HepG2 (cell line): ENCODE measurements around the gene CPVL. TPM values are rescaled to one million over a fixed set of nuclear protein-coding genes. Genes with fewer than 3 reads are reported as not detected.

Source experiments
- ATAC-seq: fragments of 200-7000 bp; cut with Tn5 transposase; 3 replicates; pipeline ENCODE4 v1.9.1; 2020; ENCODE audit warnings: mild to moderate bottlenecking, moderate library complexity
- BruUV-seq: library from RNA; stranded (reverse); fragments of 400-500 nt; replicated peaks from 2 replicates; lab custom pipeline; 2021; lab: Mats Ljungman, UMichigan
- CTCF ChIA-PET: fragments of 300-600 bp; formaldehyde crosslinking; extraction: SDS; loops from one replicate; lab custom pipeline; 2021; ENCODE audit warnings: low total read pairs, inconsistent platforms, low intra/inter-chr PET ratio; lab: Yijun Ruan, JAX
- POLR2A ChIA-PET: fragments of 350-600 bp; sonication (Branson Sonifier 250); formaldehyde crosslinking; loops from one replicate; lab custom pipeline; 2020; ENCODE audit warnings: antibody characterized with exemption, inconsistent platforms; lab: Yijun Ruan, JAX
- DNase-seq: peaks from one replicate; pipeline ENCODE4 v3.0.0-alpha.2; 2015; ENCODE audit warnings: low spot score
- FAIRE-seq: peaks from 3 replicates; lab custom pipeline; 2011; peaks lifted over from hg19 to GRCh38; lab: Jason Lieb, UNC
- H2AFZ ChIP-seq: one replicate; pipeline ENCODE4 v1.6.1; 2011; ENCODE audit warnings: low read length, inconsistent platforms
- H3K27ac ChIP-seq: fragments of 300-600 bp; 3 replicates; pipeline ENCODE4 v1.8.0; 2011; ENCODE audit warnings: mixed run types, mild to moderate bottlenecking, mixed read lengths, low read length, inconsistent platforms; ENCODE audit not compliant: insufficient read depth; ENCODE audit errors: extremely low read length
- H3K27me3 ChIP-seq, 2 experiments: fragments of 200-600 bp in 1 of 2; 2 replicates in 1 of 2; 3 replicates in 1 of 2; pipeline versions ENCODE4 v1.6.0 to v1.8.0; 2011; ENCODE audit warnings: low read length in 2 of 2, mild to moderate bottlenecking in 2 of 2, moderate library complexity in 2 of 2, inconsistent platforms in 1 of 2; ENCODE audit not compliant: insufficient read depth in 2 of 2, control insufficient read depth in 1 of 2
- H3K36me3 ChIP-seq, 2 experiments: fragments of 200-600 bp in 1 of 2; replicated peaks in 1 of 2; 2 replicates in 1 of 2; 3 replicates in 1 of 2; pipeline versions ENCODE4 v1.5.1 to v1.8.0; 2011; ENCODE audit warnings: low read length in 2 of 2, inconsistent platforms in 1 of 2; ENCODE audit not compliant: insufficient read depth in 2 of 2, control insufficient read depth in 1 of 2
- H3K4me1 ChIP-seq: 2 replicates; pipeline ENCODE4 v1.5.1; 2012; ENCODE audit warnings: low read length, inconsistent platforms; ENCODE audit not compliant: insufficient read depth
- H3K4me2 ChIP-seq: 2 replicates; pipeline ENCODE4 v1.6.0; 2011; ENCODE audit warnings: low read depth, low read length, inconsistent platforms
- H3K4me3 ChIP-seq, 3 experiments: fragments of 200-600 bp in 1 of 3; sonication (generic), shearing (Covaris generic) in 1 of 3; replicated peaks in 1 of 3; 2 replicates each; pipeline ENCODE4 v1.5.1; 2011 to 2016; ENCODE audit warnings: low read length in 3 of 3, inconsistent platforms in 2 of 3, low read depth in 2 of 3, mild to moderate bottlenecking in 2 of 3, control low read depth in 1 of 3, mixed read lengths in 1 of 3; ENCODE audit not compliant: insufficient read depth in 1 of 3
- H3K79me2 ChIP-seq: one replicate; pipeline ENCODE4 v1.6.1; 2011; ENCODE audit warnings: low read length, inconsistent platforms; ENCODE audit not compliant: insufficient read depth
- H3K9ac ChIP-seq: 2 replicates; pipeline ENCODE4 v1.6.0; 2011; ENCODE audit warnings: mild to moderate bottlenecking, low read depth, low read length, inconsistent platforms; ENCODE audit not compliant: insufficient read depth
- H3K9me3 ChIP-seq: 2 replicates; pipeline ENCODE4 v1.5.1; 2012; ENCODE audit warnings: mild to moderate bottlenecking, low read length
- H4K20me1 ChIP-seq: 2 replicates; pipeline ENCODE4 v1.6.0; 2011; ENCODE audit warnings: inconsistent platforms, mild to moderate bottlenecking, low read length, moderate library complexity; ENCODE audit not compliant: insufficient read depth
- FOXO4 ChIP-seq: sonication (generic); formaldehyde crosslinking; conservative IDR thresholded peaks from 2 replicates; pipeline ENCODE4 v1.8.1; 2023; ENCODE audit warnings: missing genetic modification reagents
- MAF1 ChIP-seq: sonication (generic); formaldehyde crosslinking; IDR thresholded peaks from 2 replicates; pipeline ENCODE4 v1.5.0; 2020; ENCODE audit warnings: missing genetic modification reagents, borderline replicate concordance
- MYC ChIP-seq: sonication (generic); formaldehyde crosslinking; IDR thresholded peaks from 2 replicates; pipeline ENCODE4 v1.9.0; 2021; ENCODE audit warnings: missing genetic modification reagents, borderline replicate concordance
- RBM39 ChIP-seq: fragments of 200-400 bp; formaldehyde crosslinking; IDR thresholded peaks from one replicate; pipeline ENCODE4 v1.6.1; 2018; ENCODE audit warnings: antibody characterized with exemption, mild to moderate bottlenecking, low read depth, low read length; ENCODE audit not compliant: poor library complexity, severe bottlenecking
- SMYD3 ChIP-seq: sonication (generic); formaldehyde crosslinking; IDR thresholded peaks from 2 replicates; pipeline ENCODE4 v1.8.1; 2023; ENCODE audit warnings: mild to moderate bottlenecking, missing genetic modification reagents
- SSRP1 ChIP-seq: IDR thresholded peaks from 2 replicates; pipeline ENCODE4 v1.6.1; 2016; ENCODE audit warnings: control low read depth
- TRIM22 ChIP-seq: fragments of 450-650 bp; IDR thresholded peaks from 2 replicates; pipeline ENCODE4 v1.6.1; 2017
- ZNF367 ChIP-seq: sonication (generic); formaldehyde crosslinking; IDR thresholded peaks from 2 replicates; pipeline ENCODE4 v1.4.0; 2020; ENCODE audit warnings: missing genetic modification reagents, borderline replicate concordance
- ZNF841 ChIP-seq: sonication (generic); formaldehyde crosslinking; IDR thresholded peaks from 2 replicates; pipeline ENCODE4 v1.8.1; 2023; ENCODE audit warnings: missing genetic modification reagents, borderline replicate concordance
- WGBS: methylation state at CpG from one replicate; pipeline ENCODE4 v1.1.6; 2017; ENCODE audit warnings: low lambda C conversion rate; 5-methylcytosine and 5-hydroxymethylcytosine counted together
- in situ Hi-C: cut with HindIII; loops from 2 replicates; pipeline ENCODE4 v1.10.0; 2017; ENCODE audit warnings: low pct_unique_long_range_greater_than_20kb; ENCODE audit not compliant: extremely low pct_ligation_motif_present
- intact Hi-C: fragments of 100-400 bp; cut with micrococcal nuclease; formaldehyde crosslinking; loops from one replicate; pipeline ENCODE4 v1.10.0; 2022; ENCODE audit not compliant: unreplicated experiment
- polyA plus RNA-seq, 8 experiments: library from polyadenylated mRNA; depleted of rRNA in 3 of 8; stranded (reverse) in 7 of 8; unstranded in 1 of 8; fragments of >200 nt; fragmentation: Illumina TruSeq in 4 of 8; extraction: Trizol in 4 of 8; gene quantifications; 2 replicates each; pipeline versions ENCODE4 v1.2.1 to v1.2.3, GENCODE V29; 2011 to 2016; ENCODE audit warnings: low read depth in 4 of 8, missing spikeins in 1 of 8, mixed read lengths in 1 of 8; ENCODE audit not compliant: insufficient read depth in 1 of 8
- total RNA-seq, 5 experiments: library from RNA; depleted of rRNA; stranded (reverse); fragments of >200 nt; fragmentation: Illumina TruSeq; extraction: Trizol; gene quantifications; 2 replicates each; pipeline ENCODE4 v1.2.3, GENCODE V29; 2016; ENCODE audit warnings: low read depth in 1 of 5

Gene CPVL
- total and polyA plus RNA-seq, 2 of the 13 experiments (the other 11 are each of a cell fraction or from before 2014, with no cell fraction given), result 59.2 to 294 TPM

DNA sequence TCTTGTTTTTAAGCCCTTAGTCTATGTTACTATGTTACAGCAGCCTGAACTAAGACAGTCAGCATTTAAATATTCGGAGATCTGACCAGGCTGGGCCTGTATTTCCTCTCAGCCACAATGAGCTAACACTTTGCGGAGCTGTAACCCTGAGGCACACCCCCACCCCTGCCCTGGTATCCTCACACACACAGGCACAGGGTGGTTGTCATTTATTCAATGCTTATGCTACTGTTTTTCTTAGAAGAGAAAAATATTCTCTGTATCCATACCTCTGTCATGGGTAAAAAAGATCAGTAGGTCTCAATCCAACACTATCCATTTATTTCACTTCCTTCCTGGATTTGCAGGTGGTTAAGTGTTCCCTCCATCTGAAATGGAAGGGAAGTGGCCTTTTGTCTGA is 107.9 kb downstream of the CPVL start:
- no peaks in the 10 kb centered on the region for H3K9me3 ChIP-seq
- H3K27me3 ChIP-seq, result no peaks in the 10 kb centered on the region
- POLR2A ChIA-PET, result no interaction called here
- no peaks in the 10 kb centered on the region for H4K20me1 ChIP-seq
- peaks cover 12% of the 10 kb centered on the region for H3K4me1 ChIP-seq
- no peak overlapping the region for H3K9ac ChIP-seq
- DNase-seq, result no peak
- no peak overlapping the region for H2AFZ ChIP-seq
- H3K4me2 ChIP-seq, result no peak overlapping the region
- BruUV-seq, result no TSS peak
- intact Hi-C loops (no loop called here), in situ Hi-C loops (no loop called here)
- 92% methylated on average over 2 of the region's 2 CpGs for WGBS
- FAIRE-seq, result no peak
- no peaks in the 10 kb centered on the region for H3K36me3 ChIP-seq
- TF ChIP-seq MAF1 (CRISPR knock-in tag), result no peak
- TF ChIP-seq ZNF841 (CRISPR knock-in tag), result no peak
- no peak for TF ChIP-seq SMYD3
- no peak for TF ChIP-seq RBM39
- no peak for TF ChIP-seq ZNF367 (CRISPR knock-in tag)
- no peak for TF ChIP-seq FOXO4 (CRISPR knock-in tag)
- TF ChIP-seq MYC (CRISPR knock-in tag), result no peak
- TF ChIP-seq SSRP1 (CRISPR knock-in tag), result no peak
- TF ChIP-seq TRIM22, result no peak
- TF ChIP-seq, all 625 proteins: peak for 0
- CTCF ChIA-PET, result no interaction called here
- Histone ChIP-seq H3K79me2 (no peaks in the 10 kb centered on the region), H3K4me3 (no peak overlapping the region), H3K27ac (no peak overlapping the region)
- no peak for ATAC-seq
